GM23338 (cell line): ENCODE results near the gene MED27. TPM values are rescaled to one million over a fixed set of nuclear protein-coding genes. Genes with fewer than 3 reads are reported as not detected.
A peak's percentile ranks its signal among the peaks of the same experiment; 100 is the strongest.

Source experiments
- ATAC-seq: fragments of 200-7000 bp; cut with Tn5 transposase; 3 replicates; pipeline ENCODE4 v1.9.1; 2020
- DNase-seq: peaks from one replicate; pipeline ENCODE4 v3.0.0-alpha.2; 2015; ENCODE audit warnings: low spot score
- H2AFZ ChIP-seq: fragments of 200-600 bp; sonication (generic); 2 replicates; pipeline ENCODE4 v1.8.0; 2016; ENCODE audit warnings: antibody characterized with exemption, mild to moderate bottlenecking, moderate library complexity
- H3F3A ChIP-seq: fragments of 200-600 bp; sonication (generic); replicated peaks from 2 replicates; pipeline ENCODE4 v1.8.0; 2017; ENCODE audit warnings: antibody characterized with exemption, mixed run types, low read depth
- H3K27ac ChIP-seq: fragments of 200-600 bp; sonication (generic); 2 replicates; pipeline ENCODE4 v1.6.1; 2016; ENCODE audit warnings: low read depth
- H3K27me3 ChIP-seq: fragments of 200-600 bp; sonication (generic); 2 replicates; pipeline ENCODE4 v1.8.0; 2016; ENCODE audit warnings: mild to moderate bottlenecking, mixed run types, moderate library complexity; ENCODE audit not compliant: insufficient read depth
- H3K36me3 ChIP-seq: fragments of 200-600 bp; sonication (generic); 2 replicates; pipeline ENCODE4 v1.8.0; 2016; ENCODE audit warnings: mild to moderate bottlenecking; ENCODE audit not compliant: insufficient read depth
- H3K4me1 ChIP-seq: fragments of 200-600 bp; sonication (generic); 2 replicates; pipeline ENCODE4 v1.8.0; 2016; ENCODE audit warnings: mild to moderate bottlenecking, moderate library complexity; ENCODE audit not compliant: insufficient read depth
- H3K4me2 ChIP-seq: fragments of 200-600 bp; sonication (generic); 2 replicates; pipeline ENCODE4 v1.7.1; 2017; ENCODE audit warnings: mixed run types
- H3K4me3 ChIP-seq: fragments of 200-600 bp; sonication (generic); 2 replicates; pipeline ENCODE4 v1.6.1; 2016; ENCODE audit warnings: mixed run types
- H3K79me2 ChIP-seq: fragments of 200-600 bp; sonication (generic); replicated peaks from 2 replicates; pipeline ENCODE4 v1.8.0; 2017; ENCODE audit warnings: mild to moderate bottlenecking; ENCODE audit not compliant: insufficient read depth
- H3K9me2 ChIP-seq: fragments of 200-600 bp; sonication (generic); 2 replicates; pipeline ENCODE4 v1.8.0; 2017; ENCODE audit not compliant: insufficient read depth
- H4K20me1 ChIP-seq: fragments of 200-600 bp; sonication (generic); replicated peaks from 2 replicates; pipeline ENCODE4 v1.8.0; 2017; ENCODE audit warnings: mild to moderate bottlenecking; ENCODE audit not compliant: insufficient read depth
- H3K27ac Mint-ChIP-seq: 2 replicates; pipeline ENCODE4 v1.8.0; 2020; ENCODE audit warnings: inconsistent platforms, mild to moderate bottlenecking, moderate library complexity, mixed read lengths
- H3K27me3 Mint-ChIP-seq: 3 replicates; pipeline ENCODE4 v1.8.0; 2022; ENCODE audit warnings: low read depth, mild to moderate bottlenecking, moderate library complexity, mixed read lengths, inconsistent platforms; ENCODE audit not compliant: insufficient read depth, poor library complexity
- H3K36me3 Mint-ChIP-seq: 3 replicates; pipeline ENCODE4 v1.8.0; 2021; ENCODE audit warnings: low read depth, mild to moderate bottlenecking, inconsistent platforms, moderate library complexity, mixed read lengths
- H3K4me1 Mint-ChIP-seq: 3 replicates; pipeline ENCODE4 v1.8.0; 2020; ENCODE audit warnings: mild to moderate bottlenecking, inconsistent platforms, mixed read lengths
- H3K4me3 Mint-ChIP-seq: 3 replicates; pipeline ENCODE4 v1.8.0; 2021; ENCODE audit warnings: moderate library complexity, mild to moderate bottlenecking, inconsistent platforms, mixed read lengths
- H3K9me3 Mint-ChIP-seq: 3 replicates; pipeline ENCODE4 v1.8.0; 2020; ENCODE audit warnings: moderate library complexity, mild to moderate bottlenecking, inconsistent platforms, mixed read lengths
- CREB1 ChIP-seq: fragments of 250-450 bp; sonication (Bioruptor Pico); IDR thresholded peaks from 2 replicates; pipeline ENCODE4 v1.5.0; 2020; ENCODE audit warnings: low read depth, mild to moderate bottlenecking, moderate library complexity
- CTCF ChIP-seq, 2 experiments: fragments of 200-600 bp in 1 of 2; sonication (generic) in 1 of 2; conservative IDR thresholded peaks; 2 replicates each; pipeline versions ENCODE4 v1.5.1 to v1.6.1; 2016 to 2017; ENCODE audit warnings: antibody characterized with exemption in 2 of 2, low read depth in 2 of 2, mild to moderate bottlenecking in 2 of 2, moderate library complexity in 1 of 2
- ETS1 ChIP-seq: IDR thresholded peaks from 2 replicates; pipeline ENCODE4 v1.6.1; 2016; ENCODE audit warnings: antibody characterized with exemption
- EZH2phosphoT487 ChIP-seq: fragments of 200-600 bp; sonication (generic); IDR thresholded peaks from one replicate; pipeline ENCODE4 v1.8.1; 2018; ENCODE audit warnings: antibody characterized with exemption; ENCODE audit not compliant: unreplicated experiment
- JUNB ChIP-seq: IDR thresholded peaks from one replicate; pipeline ENCODE4 v1.6.1; 2016; ENCODE audit warnings: antibody characterized with exemption; ENCODE audit not compliant: unreplicated experiment
- NANOG ChIP-seq: IDR thresholded peaks from 2 replicates; pipeline ENCODE4 v1.6.1; 2016; ENCODE audit warnings: antibody characterized with exemption, borderline replicate concordance
- POLR2AphosphoS5 ChIP-seq: IDR thresholded peaks from 2 replicates; pipeline ENCODE4 v1.6.1; 2016; ENCODE audit warnings: antibody characterized with exemption, low read depth
- REST ChIP-seq: IDR thresholded peaks from one replicate; pipeline ENCODE4 v1.6.1; 2018; ENCODE audit warnings: antibody characterized with exemption; ENCODE audit not compliant: unreplicated experiment
- STAT1 ChIP-seq: IDR thresholded peaks from one replicate; pipeline ENCODE4 v1.6.1; 2016; ENCODE audit warnings: antibody characterized with exemption; ENCODE audit not compliant: unreplicated experiment
- ZNF114 ChIP-seq: fragments of 250-450 bp; sonication (Bioruptor Pico); IDR thresholded peaks from 2 replicates; pipeline ENCODE4 v1.5.0; 2020; ENCODE audit warnings: mild to moderate bottlenecking, moderate library complexity
- ZNF331 ChIP-seq: fragments of 250-450 bp; sonication (Bioruptor Pico); IDR thresholded peaks from 2 replicates; pipeline ENCODE4 v1.5.0; 2020; ENCODE audit warnings: low read depth, mild to moderate bottlenecking, moderate library complexity
- polyA plus RNA-seq: library from polyadenylated mRNA; unstranded; fragments of >200 nt; fragmentation: Nextera tagmentation; extraction: Ambion mirVana; gene quantifications from 2 replicates; pipeline ENCODE4 v1.2.1, GENCODE V29; 2016
- total RNA-seq: library from RNA; depleted of rRNA; stranded (reverse); fragments of >200 nt; shearing (Covaris generic); gene quantifications from 2 replicates; pipeline ENCODE4 v1.2.3, GENCODE V29; 2014

The MED27 gene
- total and polyA plus RNA-seq, 2 experiments from 2014 or later: 30.6 to 35.0 TPM

- peaks cover 14% of the 10 kb centered on the region for H3K27me3 Mint-ChIP-seq
- DNase-seq: no peak
- no peak overlapping the region for H3K4me3 Mint-ChIP-seq
- no peaks in the 10 kb centered on the region; the same call in none of the 2 replicates for H4K20me1 ChIP-seq
- no peak overlapping the region for H3K27ac Mint-ChIP-seq
- H3K79me2 ChIP-seq: no peaks in the 10 kb centered on the region
- H3K27me3 ChIP-seq: no peaks in the 10 kb centered on the region
- no peaks in the 10 kb centered on the region; the same call in 2 of the 3 replicates for H3K36me3 Mint-ChIP-seq
- H3K9me2 ChIP-seq: no peaks in the 10 kb centered on the region
- H3K4me3 ChIP-seq: no peak overlapping the region
- no peak overlapping the region for H3K4me2 ChIP-seq
- no peak for ATAC-seq
- H3K36me3 ChIP-seq: no peaks in the 10 kb centered on the region
- H2AFZ ChIP-seq: no peak overlapping the region
- no peaks in the 10 kb centered on the region; the same call in 2 of the 3 replicates for H3K9me3 Mint-ChIP-seq
- H3F3A ChIP-seq: 0 out of 2 replicates have a peak, but pooled peaks cover 3% of the 10 kb centered on the region
- no peak overlapping the region for H3K27ac ChIP-seq
- peaks cover 15% of the 10 kb centered on the region for H3K4me1 ChIP-seq
- TF ChIP-seq POLR2AphosphoS5: no peak
- no peak for TF ChIP-seq ZNF331 (CRISPR knock-in tag)
- no peak for TF ChIP-seq STAT1
- TF ChIP-seq ETS1: no peak
- no peak for TF ChIP-seq ZNF114
- no peak for TF ChIP-seq EZH2phosphoT487
- TF ChIP-seq CREB1 (CRISPR knock-in tag): no peak
- TF ChIP-seq JUNB: no peak
- no peak for TF ChIP-seq REST
- no peak for TF ChIP-seq NANOG
- peaks cover 26% of the 10 kb centered on the region for H3K4me1 Mint-ChIP-seq
Measured at GRCh38 chr9:131870156-131870555, 209.5 kb downstream of the MED27 start.

GRCh38 chr9:131869348-131869747 is 210.3 kb downstream of the MED27 start:
- Histone ChIP-seq H3K4me3 (no peak overlapping the region), H3K27me3 (no peaks in the 10 kb centered on the region), H3K9me2 (no peaks in the 10 kb centered on the region), H3K4me1 (peaks cover 15% of the 10 kb centered on the region), H4K20me1 (no peaks in the 10 kb centered on the region; the same call in none of the 2 replicates), H3K36me3 (no peaks in the 10 kb centered on the region), H3K4me2 (peak overlapping the region; percentile 28), H3K27ac (no peak overlapping the region), H3F3A (0 out of 2 replicates have a peak, but pooled peaks cover 3% of the 10 kb centered on the region), H3K79me2 (no peaks in the 10 kb centered on the region), H2AFZ (no peak overlapping the region)
- Mint-ChIP-seq H3K4me3 (peak overlapping the region; percentile 28; the same call in 2 of the 3 replicates), H3K4me1 (peaks cover 26% of the 10 kb centered on the region), H3K27me3 (peaks cover 14% of the 10 kb centered on the region), H3K36me3 (no peaks in the 10 kb centered on the region; the same call in 2 of the 3 replicates), H3K27ac (no peak overlapping the region), H3K9me3 (no peaks in the 10 kb centered on the region; the same call in 2 of the 3 replicates)
- ATAC-seq (peak; percentile 78), DNase-seq (peak; percentile 78)
- TF ChIP-seq ETS1 (no peak), ZNF331 (CRISPR knock-in tag) (no peak), CTCF (conservative IDR thresholded peaks at IDR 0.05; ENCODE audit: low read depth in 2 of 2) (no peak), EZH2phosphoT487 (no peak), JUNB (no peak), STAT1 (no peak), REST (no peak), NANOG (no peak)
